ENCODE results near the gene SETD3.

The SETD3 gene

GRCh38 chr14:99388286-99388685 lies 92.4 kb downstream of the SETD3 start:
- H3K4me3 ChIP-seq (ENCODE audit: low read length) = no peak overlapping the region

GRCh38 chr14:99387880-99388279 lies 92.8 kb downstream of the SETD3 start:
- no peak for TF ChIP-seq CTCF (IDR thresholded peaks at IDR 0.05; ENCODE audit: insufficient read depth, low read depth, low read length, missing control alignments)
- no peak overlapping the region for H3K4me3 ChIP-seq (ENCODE audit: low read length)
- DNase-seq (ENCODE audit: low read depth) = no peak

More at GRCh38 chr14:99388286-99388685, 92.4 kb downstream of the SETD3 start:
- TF ChIP-seq CTCF (IDR thresholded peaks at IDR 0.05; ENCODE audit: insufficient read depth, low read depth, low read length, missing control alignments) = no peak
- DNase-seq (ENCODE audit: low read depth) = no peak

- DNase-seq (ENCODE audit: low read depth) = no peak
- no peak for TF ChIP-seq CTCF (IDR thresholded peaks at IDR 0.05; ENCODE audit: insufficient read depth, low read depth, low read length, missing control alignments)
- H3K4me3 ChIP-seq (ENCODE audit: low read length) = no peak overlapping the region
These were observed 95.9 kb downstream of the SETD3 start for GRCh38 chr14:99384450-99385417.

DNA sequence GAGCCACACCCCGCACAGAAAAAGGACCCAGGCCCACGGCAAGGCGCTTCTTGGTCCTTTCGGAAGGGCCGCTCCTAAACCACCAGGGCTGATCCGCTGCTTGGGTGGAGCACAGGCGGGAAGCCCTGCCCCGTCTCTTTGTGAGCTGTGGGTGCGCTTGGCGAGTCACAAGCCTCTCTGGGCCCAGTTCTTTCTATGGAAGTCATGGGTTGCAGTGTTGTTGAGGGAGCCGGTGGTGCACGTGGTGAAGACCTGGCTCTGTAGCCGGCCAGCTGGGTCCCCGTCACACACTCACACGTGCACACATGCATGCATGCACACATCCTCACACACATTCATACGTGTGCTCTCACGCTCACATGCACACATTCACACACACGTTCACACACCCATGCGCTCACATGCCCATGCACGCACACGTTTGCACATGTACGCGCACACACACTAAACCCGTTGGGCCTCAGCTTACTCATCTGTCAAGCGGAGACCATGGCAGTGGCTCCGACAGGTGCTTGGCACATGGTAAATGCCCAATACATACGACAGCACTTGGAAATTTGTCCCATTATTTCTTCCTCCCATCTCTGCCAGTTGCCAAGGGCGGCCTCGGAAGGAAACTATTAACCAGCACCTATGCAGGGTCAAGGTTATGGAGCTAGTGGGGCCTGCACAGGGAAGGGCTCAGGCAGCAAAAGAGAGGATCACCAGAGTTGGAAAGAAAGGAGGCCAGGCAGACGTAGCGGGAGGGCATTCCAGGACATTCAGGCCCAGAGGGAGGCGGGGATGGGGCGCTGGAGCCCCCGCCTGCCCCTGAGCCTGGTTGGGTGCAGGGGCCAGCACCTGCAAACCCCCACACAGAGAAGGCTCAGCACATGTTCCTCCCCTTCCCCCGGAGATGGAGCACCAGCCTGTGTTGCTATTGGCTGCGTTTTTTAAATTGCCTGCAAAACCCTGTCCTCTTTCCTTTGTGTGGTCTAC lies 96.9 kb downstream of the SETD3 start:
- TF ChIP-seq CTCF (IDR thresholded peaks at IDR 0.05; ENCODE audit: insufficient read depth, low read depth, low read length, missing control alignments) = no peak
- no peak overlapping the region for H3K4me3 ChIP-seq (ENCODE audit: low read length)
- peak; percentile 10 for DNase-seq (ENCODE audit: low read depth)

GRCh38 chr14:99382781-99383471 lies 97.7 kb downstream of the SETD3 start:
- H3K4me3 ChIP-seq (ENCODE audit: low read length) = no peak overlapping the region
- TF ChIP-seq CTCF (IDR thresholded peaks at IDR 0.05; ENCODE audit: insufficient read depth, low read depth, low read length, missing control alignments) = no peak
- DNase-seq (ENCODE audit: low read depth) = peak; percentile 63

GRCh38 chr14:99382071-99382470 lies 98.6 kb downstream of the SETD3 start:
- no peak for DNase-seq (ENCODE audit: low read depth)
- no peak for TF ChIP-seq CTCF (IDR thresholded peaks at IDR 0.05; ENCODE audit: insufficient read depth, low read depth, low read length, missing control alignments)
- no peak overlapping the region for H3K4me3 ChIP-seq (ENCODE audit: low read length)

All from epithelial cell of esophagus (primary cell).